Activated B cell treated with CpG ODN at 0.5 μM for 24 hours (primary cell): ENCODE results near the gene SZRD1. TPM values are rescaled to one million over a fixed set of nuclear protein-coding genes. Genes with fewer than 3 reads are reported as not detected.

Experiments
- ATAC-seq: fragments of 200-7000 bp; cut with Tn5 transposase; one replicate; pipeline ENCODE4 v1.10.0; 2021; ENCODE audit warnings: low read depth, mild to moderate bottlenecking, moderate library complexity
- CTCF ChIA-PET: fragments of 350-600 bp; sonication (Branson Sonifier 250); formaldehyde crosslinking; loops from one replicate; lab custom pipeline; 2021; ENCODE audit warnings: antibody characterized with exemption; lab: Charles Lee
- POLR2A ChIA-PET: fragments of 350-600 bp; sonication (Branson Sonifier 250); formaldehyde crosslinking; loops from one replicate; lab custom pipeline; 2021; ENCODE audit warnings: antibody characterized with exemption; lab: Charles Lee
- DNase-seq: peaks from one replicate; pipeline ENCODE4 v3.0.0; 2022
- H3K27ac Mint-ChIP-seq: one replicate; pipeline ENCODE4 v1.8.0; 2020; ENCODE audit warnings: mixed read lengths
- H3K27me3 Mint-ChIP-seq: one replicate; pipeline ENCODE4 v1.8.0; 2021; ENCODE audit warnings: mixed read lengths
- H3K36me3 Mint-ChIP-seq: one replicate; pipeline ENCODE4 v1.8.0; 2021; ENCODE audit warnings: low read depth, mixed read lengths
- H3K4me1 Mint-ChIP-seq: one replicate; pipeline ENCODE4 v1.8.0; 2021; ENCODE audit warnings: mixed read lengths
- H3K4me3 Mint-ChIP-seq: one replicate; pipeline ENCODE4 v1.8.0; 2020; ENCODE audit warnings: mild to moderate bottlenecking, mixed read lengths
- H3K9me3 Mint-ChIP-seq: one replicate; pipeline ENCODE4 v1.8.0; 2020; ENCODE audit warnings: mixed read lengths
- CTCF ChIP-seq: fragments of 200-600 bp; IDR thresholded peaks from one replicate; pipeline ENCODE4 v1.8.0; 2022; ENCODE audit warnings: antibody characterized with exemption, mild to moderate bottlenecking
- intact Hi-C: fragments of 100-400 bp; cut with micrococcal nuclease; formaldehyde crosslinking; loops from one replicate; pipeline ENCODE4 v1.15.1; 2024
- total RNA-seq: library from RNA; stranded (reverse); gene quantifications from 2 replicates; pipeline ENCODE4 v1.2.3, GENCODE V29; 2022

The SZRD1 gene
- total RNA-seq, 1 donor from 2014 or later, result 184 TPM

- Mint-ChIP-seq H3K36me3 (no peaks in the 10 kb centered on the region), H3K27me3 (no peaks in the 10 kb centered on the region), H3K9me3 (no peaks in the 10 kb centered on the region), H3K4me3 (peak overlapping the region; percentile 48), H3K4me1 (peaks cover 31% of the 10 kb centered on the region), H3K27ac (peak overlapping the region; percentile 84)
- no peak for TF ChIP-seq CTCF
- peak; percentile 8 for ATAC-seq
- POLR2A ChIA-PET, result interaction anchor here (0.5 to 1.9 kb wide), 6 partner anchors 19 to 557 kb away, joined by 3 to 14 read pairs (median 5); partner anchors contain the start of genes NECAP2 and SZRD1
- intact Hi-C loops, result loop anchor here (2.0 to 5.0 kb wide), 2 partner anchors 20 to 34 kb away; partner anchors contain the start of gene NECAP2
- CTCF ChIA-PET, result interaction anchor here (1.1 to 1.4 kb wide), 3 partner anchors 19 to 69 kb away, joined by 3 to 4 read pairs (median 3); partner anchors contain the start of genes FBXO42 and NECAP2
- DNase-seq, result no peak
These were observed 54.2 kb downstream of the SZRD1 start for GRCh38 chr1:16421201-16421600.

- no peak for DNase-seq
- Mint-ChIP-seq H3K4me1 (peaks cover 31% of the 10 kb centered on the region), H3K27ac (no peak overlapping the region), H3K36me3 (no peaks in the 10 kb centered on the region), H3K4me3 (no peak overlapping the region), H3K9me3 (no peaks in the 10 kb centered on the region), H3K27me3 (no peaks in the 10 kb centered on the region)
- ChIA-PET POLR2A (interaction anchor here (0.6 kb wide), 1 partner anchor 33 kb away, joined by 3 read pairs; no protein-coding TSS in a partner anchor), CTCF (no interaction called here)
- no peak for TF ChIP-seq CTCF
- no peak for ATAC-seq
- intact Hi-C loops, result loop anchor here (5.0 kb wide), 1 partner anchor 35 kb away; no protein-coding TSS in a partner anchor
These were observed 55.0 kb downstream of the SZRD1 start for GRCh38 chr1:16422041-16422440.

- CTCF ChIA-PET, result interaction anchor here (1.9 kb wide), 1 partner anchor 15 kb away, joined by 6 read pairs; the partner anchor contains the start of gene NECAP2
- peaks cover 18% of the 10 kb centered on the region for H3K4me1 Mint-ChIP-seq
- intact Hi-C loops, result no loop called here
- no peak overlapping the region for H3K27ac Mint-ChIP-seq
- no peak for DNase-seq
- no peak overlapping the region for H3K4me3 Mint-ChIP-seq
- H3K27me3 Mint-ChIP-seq, result no peaks in the 10 kb centered on the region
- ATAC-seq, result no peak
- POLR2A ChIA-PET, result interaction anchor here (0.6 kb wide), 1 partner anchor 14 kb away, joined by 5 read pairs; no protein-coding TSS in a partner anchor
- no peaks in the 10 kb centered on the region for H3K9me3 Mint-ChIP-seq
- TF ChIP-seq CTCF, result no peak
- no peaks in the 10 kb centered on the region for H3K36me3 Mint-ChIP-seq
These were observed 58.3 kb downstream of the SZRD1 start for GRCh38 chr1:16425125-16426025.

GRCh38 chr1:16430606-16431005 is 63.6 kb downstream of the SZRD1 start:
- DNase-seq, result no peak
- H3K36me3 Mint-ChIP-seq, result no peaks in the 10 kb centered on the region
- CTCF ChIA-PET, result no interaction called here
- no peak for ATAC-seq
- intact Hi-C loops, result no loop called here
- no peak overlapping the region for H3K4me3 Mint-ChIP-seq
- no peaks in the 10 kb centered on the region for H3K9me3 Mint-ChIP-seq
- no peak for TF ChIP-seq CTCF
- no peaks in the 10 kb centered on the region for H3K27me3 Mint-ChIP-seq
- peaks cover 16% of the 10 kb centered on the region for H3K4me1 Mint-ChIP-seq
- POLR2A ChIA-PET, result no interaction called here
- no peak overlapping the region for H3K27ac Mint-ChIP-seq

GRCh38 chr1:16433030-16433429 is 66.0 kb downstream of the SZRD1 start:
- CTCF ChIA-PET, result no interaction called here
- intact Hi-C loops, result no loop called here
- no peak overlapping the region for H3K27ac Mint-ChIP-seq

More at GRCh38 chr1:16433030-16433429, 66.0 kb downstream of the SZRD1 start:
- Mint-ChIP-seq H3K4me3 (no peak overlapping the region), H3K9me3 (no peaks in the 10 kb centered on the region), H3K27me3 (no peaks in the 10 kb centered on the region), H3K36me3 (no peaks in the 10 kb centered on the region), H3K4me1 (peaks cover 16% of the 10 kb centered on the region)
- DNase-seq (no peak), ATAC-seq (no peak)
- no peak for TF ChIP-seq CTCF
- POLR2A ChIA-PET, result interaction anchor here (0.9 kb wide), 1 partner anchor 66 kb away, joined by 3 read pairs; the partner anchor contains the start of gene SZRD1
